ENCODE results near the gene EXOG.

DNA sequence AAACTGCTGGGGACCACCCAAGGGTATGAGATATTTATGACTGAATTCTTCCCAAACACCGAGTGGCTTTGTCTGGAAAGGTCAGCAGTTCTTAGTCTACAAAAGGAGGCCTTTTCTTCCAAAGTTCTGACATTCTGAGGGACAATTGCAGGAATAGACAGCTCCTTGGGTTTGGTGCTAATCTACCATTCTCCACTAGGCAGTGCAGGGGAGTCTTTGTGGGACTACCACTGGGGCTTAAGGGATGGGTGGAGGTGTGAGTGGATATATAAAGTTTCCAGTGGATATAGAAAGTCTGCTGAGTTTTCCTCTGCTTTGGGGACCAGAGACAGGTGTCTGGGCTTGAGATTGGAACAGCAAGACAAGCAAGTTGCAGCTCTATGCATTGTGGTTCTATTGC, 62.7 kb downstream of the EXOG start:
- TF ChIP-seq, protein P1, sequence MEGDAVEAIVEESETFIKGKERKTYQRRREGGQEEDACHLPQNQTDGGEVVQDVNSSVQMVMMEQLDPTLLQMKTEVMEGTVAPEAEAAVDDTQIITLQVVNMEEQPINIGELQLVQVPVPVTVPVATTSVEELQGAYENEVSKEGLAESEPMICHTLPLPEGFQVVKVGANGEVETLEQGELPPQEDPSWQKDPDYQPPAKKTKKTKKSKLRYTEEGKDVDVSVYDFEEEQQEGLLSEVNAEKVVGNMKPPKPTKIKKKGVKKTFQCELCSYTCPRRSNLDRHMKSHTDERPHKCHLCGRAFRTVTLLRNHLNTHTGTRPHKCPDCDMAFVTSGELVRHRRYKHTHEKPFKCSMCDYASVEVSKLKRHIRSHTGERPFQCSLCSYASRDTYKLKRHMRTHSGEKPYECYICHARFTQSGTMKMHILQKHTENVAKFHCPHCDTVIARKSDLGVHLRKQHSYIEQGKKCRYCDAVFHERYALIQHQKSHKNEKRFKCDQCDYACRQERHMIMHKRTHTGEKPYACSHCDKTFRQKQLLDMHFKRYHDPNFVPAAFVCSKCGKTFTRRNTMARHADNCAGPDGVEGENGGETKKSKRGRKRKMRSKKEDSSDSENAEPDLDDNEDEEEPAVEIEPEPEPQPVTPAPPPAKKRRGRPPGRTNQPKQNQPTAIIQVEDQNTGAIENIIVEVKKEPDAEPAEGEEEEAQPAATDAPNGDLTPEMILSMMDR (IDR thresholded peaks at IDR 0.05; ENCODE audit: low read depth, low read length): no peak
- TF ChIP-seq, protein P2, sequence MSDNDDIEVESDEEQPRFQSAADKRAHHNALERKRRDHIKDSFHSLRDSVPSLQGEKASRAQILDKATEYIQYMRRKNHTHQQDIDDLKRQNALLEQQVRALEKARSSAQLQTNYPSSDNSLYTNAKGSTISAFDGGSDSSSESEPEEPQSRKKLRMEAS (IDR thresholded peaks at IDR 0.05; ENCODE audit: low read depth, low read length): no peak
- TF ChIP-seq POLR2A (IDR thresholded peaks at IDR 0.05; ENCODE audit: extremely low read depth, insufficient read length) (no peak), MYC (IDR thresholded peaks at IDR 0.05; ENCODE audit: low read depth, low read length) (no peak)
